ENCODE data around the gene MCTP1.

Gene MCTP1

DNA sequence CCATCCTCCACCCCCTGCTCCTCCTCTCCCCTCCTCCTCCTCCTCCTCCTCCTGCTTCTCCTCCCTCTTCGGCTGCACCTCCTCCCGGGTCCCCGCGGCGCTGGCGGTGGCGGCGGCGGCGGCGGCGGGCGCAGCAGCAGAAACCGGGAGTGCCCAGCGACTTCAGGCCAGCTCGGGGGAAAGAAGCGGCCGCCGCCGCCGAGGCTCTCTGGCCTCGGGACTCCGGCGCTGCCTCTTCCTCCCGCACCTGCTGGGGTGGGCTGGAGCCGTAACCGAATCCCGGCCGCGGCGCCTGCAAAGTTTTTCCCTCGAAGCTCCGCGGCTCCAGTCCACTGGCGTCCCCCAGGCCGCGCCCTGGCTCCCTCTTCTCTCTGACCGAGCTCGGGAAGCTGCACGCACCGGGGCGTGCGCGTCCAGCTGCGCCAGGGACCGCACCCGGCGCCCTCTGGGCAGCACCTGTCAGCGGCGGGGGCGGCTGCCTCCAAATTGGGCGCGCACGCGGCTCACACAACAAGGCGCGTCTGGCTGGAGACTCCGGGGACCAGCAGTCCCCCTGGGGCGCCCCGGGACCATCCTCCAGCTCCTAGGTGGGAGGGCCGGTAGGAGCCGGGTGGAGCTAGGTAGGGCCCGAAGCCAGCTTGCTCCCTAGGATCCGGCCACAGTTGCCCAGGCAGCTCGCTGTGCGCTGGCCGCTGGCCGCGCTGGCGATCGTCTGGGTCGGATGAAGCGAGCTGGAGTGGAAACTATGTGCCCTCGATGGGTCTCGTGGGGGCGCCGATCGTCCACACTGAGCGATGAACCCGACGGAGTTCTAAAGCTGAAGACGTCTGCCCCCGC, at the start of gene MCTP1:
TSS of gene MCTP1 (minus strand) at position 523 of the 837 bp plus-strand sequence.
- DNase-seq: peak in 1 of 2 experiments; percentile 51

DNA sequence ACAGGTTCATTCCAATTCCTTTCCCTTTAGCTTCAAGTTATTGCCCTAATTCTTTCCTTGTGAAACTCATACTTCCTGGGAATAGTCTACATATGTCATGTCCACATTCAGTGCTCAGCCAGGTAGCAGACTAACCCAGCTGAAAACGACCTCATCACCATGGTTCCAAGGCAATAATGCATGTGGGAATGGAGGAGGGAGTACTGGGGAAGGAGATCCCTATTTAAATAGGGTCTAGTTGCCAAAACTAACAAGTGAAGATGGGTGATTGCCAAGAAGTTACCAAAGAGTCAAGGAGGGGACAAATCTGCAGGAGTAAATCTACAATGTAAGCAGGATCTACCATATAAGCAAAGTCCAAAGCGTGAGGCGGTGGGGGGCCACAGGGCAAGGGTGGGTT, 47.3 kb upstream of the MCTP1 start:
- no peak for DNase-seq

DNA sequence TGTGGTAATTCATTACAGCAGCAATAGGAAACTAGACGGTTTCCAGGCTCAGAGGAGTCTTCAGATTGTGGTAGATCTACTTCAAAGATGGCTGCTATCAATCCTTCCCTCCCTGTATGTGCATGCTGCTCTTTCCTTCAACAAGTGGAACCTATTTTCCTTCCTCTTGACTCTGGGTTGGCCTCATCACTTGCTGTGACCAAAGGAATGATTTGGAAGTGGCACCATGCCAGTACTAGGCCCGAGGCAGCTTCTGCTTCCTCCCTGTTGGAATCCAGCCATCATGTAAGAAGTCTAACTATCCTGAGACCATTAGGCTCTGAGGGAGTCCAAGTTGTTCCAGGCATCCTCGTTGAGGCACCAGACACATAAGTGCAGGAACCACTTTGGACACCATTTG, 46.5 kb upstream of the MCTP1 start:
- DNase-seq: no peak

DNA sequence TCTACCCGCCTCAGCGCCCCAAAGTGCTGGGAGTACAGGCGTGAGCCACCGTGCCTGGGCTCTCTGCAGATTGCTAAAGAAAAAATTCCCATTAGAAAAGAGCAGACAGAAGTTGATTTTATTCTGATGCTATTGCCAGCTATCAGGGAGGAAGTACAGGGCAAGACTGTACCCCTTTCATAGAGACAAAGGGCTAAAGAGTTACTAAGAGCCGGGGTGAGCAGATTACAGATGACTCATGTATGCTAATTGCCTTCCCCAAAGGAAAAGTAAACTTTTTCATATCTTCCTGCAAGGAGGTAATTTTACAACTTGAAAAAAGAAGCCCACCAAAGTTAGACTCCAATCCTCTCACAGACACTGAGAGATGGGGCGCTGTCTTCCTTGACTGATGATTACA, 42.3 kb upstream of the MCTP1 start:
- DNase-seq: no peak

DNA sequence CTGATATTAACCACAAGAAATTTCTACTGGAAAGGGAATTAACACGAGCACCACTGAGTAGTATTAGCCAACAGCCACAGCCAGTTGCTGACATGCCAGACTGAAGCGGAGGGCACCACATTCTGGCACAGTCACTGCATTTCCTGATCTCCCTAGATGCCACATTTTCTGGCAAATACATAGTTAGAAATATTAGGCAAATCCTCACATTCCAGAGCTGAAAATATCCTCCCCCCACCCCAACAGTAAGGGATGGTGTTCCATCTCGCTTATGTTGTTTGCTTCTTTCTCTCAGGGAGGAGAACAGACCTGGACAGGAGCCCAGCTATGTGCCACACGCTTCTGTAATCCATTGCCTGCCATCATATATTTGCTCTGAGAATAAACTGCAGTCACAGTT, 32.8 kb upstream of the MCTP1 start:
- DNase-seq: peak; percentile 24 to 66

DNA sequence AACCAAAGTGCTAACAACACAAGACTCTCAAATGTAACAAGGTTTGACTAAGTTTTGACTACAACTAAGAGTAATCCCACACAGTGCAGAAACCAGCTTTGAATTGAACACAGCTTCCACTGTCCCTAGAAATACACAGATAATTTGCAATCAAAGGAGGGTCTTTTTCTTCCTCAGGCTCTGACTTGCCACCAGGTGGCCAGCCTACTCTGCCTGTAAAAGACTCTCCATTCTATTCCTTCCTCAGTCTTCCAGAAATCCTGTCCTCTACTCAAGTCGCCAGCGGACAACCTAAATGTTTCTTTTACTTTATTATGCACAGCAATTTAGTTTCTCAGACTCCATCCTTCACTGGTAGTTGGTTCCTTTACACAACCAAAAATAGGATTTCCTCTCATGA, 32.2 kb upstream of the MCTP1 start:
- no peak for DNase-seq

DNA sequence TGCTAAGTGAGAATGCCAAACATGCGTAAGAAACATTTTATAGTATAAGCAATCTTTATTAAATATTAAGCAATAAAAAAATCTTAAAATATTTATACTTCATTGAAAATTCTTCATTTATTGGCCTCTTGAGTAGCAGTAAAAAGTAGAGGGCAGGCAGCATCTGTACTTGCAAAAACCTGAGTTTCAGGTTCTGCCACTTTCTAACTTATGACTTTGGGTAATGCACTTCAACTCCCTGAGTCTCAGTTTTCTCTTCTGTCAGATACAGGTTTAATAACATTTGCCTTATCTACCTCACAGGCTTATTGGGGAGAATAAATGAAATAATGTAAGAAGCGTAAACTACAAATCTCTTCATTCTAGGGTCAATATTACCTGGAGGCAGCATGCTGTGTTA, 19.8 kb upstream of the MCTP1 start:
- no peak for DNase-seq

DNA sequence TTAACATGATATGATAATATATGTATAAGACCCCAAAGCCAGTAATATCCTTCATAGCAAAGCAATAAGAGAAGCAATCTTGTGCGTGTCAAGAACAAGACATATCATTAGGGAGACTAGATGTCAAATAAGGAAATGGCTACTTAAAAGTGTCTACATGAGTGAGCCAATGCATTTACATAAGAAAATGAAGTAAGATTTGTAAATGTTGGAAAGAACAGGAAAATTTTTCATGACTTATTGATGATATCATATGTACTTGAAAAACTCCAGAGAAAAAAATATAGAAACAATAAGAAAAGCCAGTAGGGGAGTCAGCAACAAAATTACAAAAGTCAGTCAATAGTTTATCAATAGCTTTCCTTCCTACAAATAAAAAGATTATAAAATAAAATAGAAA, 13.8 kb upstream of the MCTP1 start:
- DNase-seq: no peak

DNA sequence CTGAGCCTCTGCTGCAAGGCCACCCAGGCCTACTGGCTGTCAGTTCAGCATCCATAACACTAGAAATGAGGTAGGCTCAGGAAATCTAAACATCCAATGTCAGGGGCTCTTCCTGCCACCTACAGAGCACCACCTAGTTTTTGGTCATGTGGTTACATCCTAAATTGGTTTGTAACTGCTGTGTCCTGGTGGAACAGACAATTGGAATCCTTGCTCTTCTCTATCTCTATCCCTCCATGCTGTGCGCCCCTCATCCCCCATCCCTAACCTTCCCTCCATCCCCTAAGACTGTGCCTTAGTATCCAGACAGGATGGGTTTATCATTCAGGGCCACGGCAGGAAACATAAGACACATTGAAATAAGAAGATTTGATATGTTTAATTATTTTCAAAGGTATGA, 11.4 kb upstream of the MCTP1 start:
- no peak for DNase-seq

DNA sequence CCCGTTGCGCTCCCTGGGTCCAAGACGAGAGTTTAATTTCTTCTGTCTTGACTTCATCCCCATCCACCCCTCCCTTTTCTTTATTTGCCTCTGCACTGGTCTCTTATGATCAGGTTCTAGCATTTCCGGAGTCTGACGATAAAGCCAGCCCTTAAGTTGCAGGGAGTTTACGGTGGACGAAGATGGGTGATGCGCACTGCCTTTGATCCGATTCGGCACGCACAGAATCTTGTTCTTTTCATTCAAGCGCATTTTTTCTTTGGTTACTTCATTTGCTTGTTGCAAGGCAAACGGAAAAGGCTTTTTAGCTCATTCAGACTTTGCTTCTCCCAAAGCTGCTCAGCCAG, 488 bp upstream of the MCTP1 start:
- peak in 1 of 2 experiments; percentile 51 for DNase-seq

DNA sequence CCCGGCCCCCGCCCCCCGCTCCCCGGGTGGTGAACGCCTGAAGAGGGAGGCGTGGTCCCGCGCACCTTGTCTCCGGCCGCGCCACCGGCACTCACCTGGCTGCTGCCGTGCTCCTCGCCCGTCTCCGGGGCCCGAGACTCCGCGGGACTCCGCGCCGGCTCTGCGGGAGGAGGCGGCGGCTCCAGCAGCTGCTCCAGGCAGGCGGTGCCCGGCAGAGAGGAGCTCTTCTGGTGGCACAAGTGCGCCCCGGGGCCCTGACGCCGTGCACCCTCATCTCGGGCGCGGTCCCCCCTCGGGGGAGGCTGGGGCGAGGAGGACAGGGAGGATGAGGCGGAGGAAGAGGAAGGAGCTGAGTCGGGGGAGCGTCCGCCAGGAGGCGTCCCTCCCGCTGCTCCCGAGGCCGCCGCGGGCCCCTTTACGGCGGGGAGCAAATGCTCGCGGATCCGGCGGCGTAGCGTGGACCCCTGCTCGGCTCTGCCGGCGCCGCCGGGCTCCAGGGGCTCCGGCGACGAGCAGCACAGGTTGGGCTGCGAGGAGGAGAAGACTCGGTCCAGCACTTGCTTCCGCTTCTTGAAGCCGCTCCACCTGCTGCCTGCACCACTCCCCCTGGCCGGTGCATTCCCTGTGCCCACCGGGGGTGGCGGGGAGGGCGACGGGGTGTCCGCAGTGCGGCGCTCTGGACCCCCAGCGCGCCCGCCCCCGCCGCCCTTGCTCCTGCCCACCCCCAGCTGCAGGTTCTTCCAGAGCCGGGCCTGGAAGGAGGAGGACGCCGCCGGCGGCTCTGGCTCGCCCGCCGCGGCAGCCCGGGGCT, 928 bp downstream of the MCTP1 start:
- DNase-seq: no peak

DNA sequence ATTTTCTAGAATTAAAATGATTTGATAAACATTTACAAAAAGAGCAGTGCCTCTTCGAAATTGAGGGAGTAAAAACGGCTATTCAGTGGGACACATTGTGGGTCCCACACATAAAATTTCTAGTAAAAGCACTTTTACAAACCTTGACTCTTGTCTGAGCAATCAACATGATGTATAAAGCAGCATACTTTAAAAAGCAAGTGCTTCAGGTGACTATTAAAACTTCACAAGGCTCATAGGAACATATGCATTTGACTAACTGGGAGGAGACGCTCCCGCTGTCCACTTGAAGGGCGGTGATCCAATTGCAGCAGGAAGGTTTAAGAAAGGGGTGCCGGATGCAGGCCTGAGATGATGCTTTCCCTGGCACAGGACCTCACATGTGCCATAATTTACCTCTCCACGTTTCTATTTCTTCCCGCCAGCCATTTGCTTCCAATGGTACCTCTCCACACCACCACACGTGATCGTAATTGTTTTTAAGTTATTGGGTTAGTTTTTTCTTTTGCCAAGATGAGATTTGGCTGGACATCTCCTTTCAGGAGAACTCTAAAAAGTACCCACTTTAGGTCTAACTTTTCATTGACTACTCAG, 1.8 kb downstream of the MCTP1 start:
- DNase-seq: peak in 1 of 2 experiments; percentile 14

DNA sequence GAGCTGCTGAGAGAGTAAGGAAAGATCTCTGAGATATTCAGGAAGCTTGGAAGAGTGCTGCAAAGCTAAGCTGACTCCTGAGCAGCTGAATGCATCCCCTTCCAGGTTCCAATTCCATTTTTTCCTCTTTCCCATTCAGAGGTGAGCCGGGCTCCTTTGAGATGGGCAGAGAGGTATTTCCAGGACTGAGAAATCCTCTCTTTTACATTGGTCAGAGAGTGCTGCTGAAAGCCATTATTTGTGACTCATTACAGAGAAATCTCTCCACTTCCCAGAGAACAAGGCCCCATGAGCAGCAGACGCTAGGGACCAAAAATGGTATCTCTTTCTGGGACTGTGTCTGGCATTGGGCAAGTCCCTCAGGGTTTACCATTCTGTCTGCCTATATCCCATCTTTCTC, 3.7 kb downstream of the MCTP1 start:
- peak in 1 of 2 experiments; percentile 65 for DNase-seq

DNA sequence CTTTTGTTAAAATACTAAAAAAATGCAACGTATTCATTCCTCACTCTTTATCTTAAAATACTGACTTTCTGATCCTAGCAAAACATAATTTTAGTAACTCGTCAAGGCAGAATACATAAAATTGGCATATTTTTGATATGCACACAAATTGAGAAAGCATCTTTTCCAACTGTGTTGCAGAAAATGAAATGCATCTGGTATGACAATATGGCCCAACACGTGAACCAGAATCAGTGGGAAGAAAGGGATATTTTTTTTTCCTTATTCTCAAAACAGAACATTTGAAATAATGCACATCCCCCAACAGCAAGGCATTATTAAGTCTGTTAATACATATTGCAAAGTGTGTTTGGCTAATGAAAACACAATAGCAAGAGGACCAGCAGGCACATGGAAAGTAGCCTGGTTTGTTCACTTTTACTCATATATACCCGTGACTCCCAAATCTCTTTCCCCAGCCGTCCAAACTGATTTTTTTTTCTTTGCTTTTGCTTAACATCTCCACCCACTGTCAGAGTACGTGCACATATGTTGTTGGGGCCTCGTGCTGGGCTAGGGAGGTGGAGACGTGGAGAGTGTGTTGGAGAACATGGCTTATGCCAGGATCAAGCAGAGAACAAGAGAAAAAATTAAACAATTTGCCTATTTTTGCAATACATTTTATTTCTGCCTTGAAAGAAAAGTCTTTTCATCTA, 4.3 kb downstream of the MCTP1 start:
- DNase-seq: peak in 1 of 2 experiments; percentile 37

DNA sequence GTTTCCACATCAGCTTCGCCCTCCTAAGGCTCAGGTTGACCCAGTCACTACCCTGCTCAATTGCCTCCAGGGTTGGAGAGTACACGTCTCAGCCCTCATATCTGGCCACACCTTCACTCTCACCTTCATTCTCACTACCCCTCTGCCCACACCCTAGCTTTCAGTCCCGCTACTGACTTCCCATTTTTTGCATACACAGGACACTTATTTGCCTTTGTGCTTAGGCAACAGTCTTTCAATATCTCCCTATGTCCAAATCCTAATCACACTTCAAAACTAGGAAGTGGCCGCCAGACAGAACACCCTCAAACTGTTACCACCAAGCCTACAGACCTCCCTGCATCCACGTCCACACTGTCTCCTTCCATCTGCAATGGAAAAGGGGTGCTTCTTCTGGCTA, 10.9 kb downstream of the MCTP1 start:
- no peak for DNase-seq

DNA sequence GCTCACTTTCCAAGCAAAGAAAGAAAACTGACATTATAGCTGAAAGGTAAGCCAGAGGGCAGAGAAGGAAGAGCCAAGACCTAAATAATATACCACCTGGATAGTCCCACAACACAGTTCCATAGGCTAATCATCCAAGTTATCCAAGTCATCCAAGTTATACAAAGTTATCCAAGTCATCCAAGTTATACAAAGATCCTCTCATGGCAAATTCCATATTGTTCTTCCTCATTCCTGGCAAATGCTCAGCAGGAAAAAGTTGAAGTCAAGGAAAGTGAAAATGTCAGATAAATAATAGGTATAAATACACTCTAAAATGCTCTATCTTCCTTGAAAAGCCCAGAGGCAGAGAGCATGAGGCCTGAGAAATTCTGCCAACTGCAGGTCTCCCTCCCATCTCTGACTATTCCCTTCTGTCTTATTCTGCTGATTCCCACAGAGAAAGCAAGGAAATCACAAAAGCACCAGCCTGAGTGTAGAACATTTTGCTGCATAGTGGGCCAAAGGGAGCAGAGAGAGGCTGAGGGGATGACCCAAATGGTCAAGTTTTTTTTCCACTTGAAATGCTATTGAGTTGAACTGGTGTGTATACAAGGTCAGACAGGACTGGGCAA, 12.5 kb downstream of the MCTP1 start:
- DNase-seq: no peak

DNA sequence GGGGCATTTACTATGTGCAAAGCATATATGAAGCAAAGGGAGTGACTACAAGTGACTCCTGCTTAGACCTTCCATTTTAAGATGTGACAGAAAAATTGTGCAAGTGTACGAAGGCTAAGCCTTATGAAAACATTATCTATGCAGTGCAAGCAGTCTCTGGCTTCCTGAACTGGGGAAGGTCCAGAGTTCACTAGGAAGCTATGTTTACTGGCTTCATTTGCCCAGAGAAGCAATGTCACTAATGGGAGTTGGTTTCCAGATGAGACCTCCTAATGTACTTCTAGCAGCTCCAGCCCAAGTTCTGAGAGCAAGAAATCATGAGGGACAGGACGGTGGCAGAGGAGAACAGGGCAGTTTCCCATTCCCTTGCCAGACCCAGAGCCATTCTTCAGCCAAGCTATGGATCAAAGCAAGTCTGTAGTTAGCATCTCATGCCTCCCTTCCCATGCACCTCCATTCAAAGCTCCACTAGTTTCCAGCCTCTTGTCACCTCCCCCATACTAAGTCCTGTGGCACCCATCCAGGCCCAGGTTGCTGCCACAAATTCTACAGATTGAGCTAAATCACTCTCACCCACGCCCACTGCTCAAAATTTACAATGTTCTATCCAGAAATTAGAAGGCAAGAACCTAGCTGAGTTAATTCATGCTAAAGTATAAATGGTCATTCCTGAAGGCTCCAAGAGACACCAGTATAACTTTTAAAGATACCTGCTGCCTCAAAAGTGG, 21.8 kb downstream of the MCTP1 start:
- no peak for DNase-seq

DNA sequence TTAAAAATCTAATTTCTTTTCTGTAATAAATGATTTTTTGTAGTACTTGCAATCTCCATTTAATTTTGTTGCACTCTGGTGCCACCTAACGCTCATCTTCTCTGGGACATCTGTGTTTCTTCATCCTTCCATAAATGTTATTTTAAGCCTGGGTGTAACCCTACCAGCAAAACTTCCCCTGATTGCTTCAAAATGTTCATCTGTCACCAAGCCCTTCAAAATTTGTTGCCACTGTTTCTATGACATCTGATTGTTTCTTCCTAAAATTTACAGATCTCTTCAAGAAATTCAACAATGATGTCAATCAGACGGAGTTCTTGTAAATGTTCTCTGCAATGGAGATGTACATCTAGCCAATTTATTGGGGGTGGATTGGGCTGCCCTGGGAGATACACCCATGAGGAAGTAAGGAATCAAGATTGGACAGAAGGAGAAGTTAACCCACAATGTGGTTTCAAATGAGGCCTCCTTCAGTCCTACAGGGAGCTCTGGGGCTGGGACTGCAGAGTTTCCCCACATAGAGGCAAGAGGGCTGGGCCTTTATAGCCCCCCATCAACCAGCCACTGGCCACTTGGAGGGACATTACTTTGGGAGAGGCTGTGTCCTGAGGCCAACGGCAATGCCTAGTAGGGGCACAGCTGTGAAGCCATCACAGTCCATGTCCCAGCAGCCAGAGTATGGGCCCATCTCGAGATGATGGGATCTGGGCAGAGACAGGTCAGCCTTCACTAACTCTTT, 23.3 kb downstream of the MCTP1 start:
- peak in 1 of 2 experiments; percentile 56 for DNase-seq

DNA sequence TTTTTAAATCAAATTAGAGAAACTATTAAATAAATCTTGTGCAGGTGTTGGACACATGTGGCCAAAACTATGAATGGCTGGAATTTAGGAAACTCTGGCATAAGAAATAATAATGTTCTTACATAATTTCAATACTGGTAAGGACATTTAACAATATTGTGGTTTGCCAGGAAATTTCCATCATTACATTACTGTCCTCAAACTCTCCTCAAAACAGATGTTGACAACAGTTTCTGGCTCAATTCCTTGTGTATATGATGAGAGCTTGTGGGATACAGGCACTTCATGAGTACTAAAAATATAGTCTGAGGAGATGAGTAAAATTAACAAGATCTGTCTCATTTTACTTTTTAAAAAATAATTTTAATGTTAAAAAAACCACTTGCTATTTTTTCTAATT, 27.9 kb downstream of the MCTP1 start:
- DNase-seq: no peak

DNA sequence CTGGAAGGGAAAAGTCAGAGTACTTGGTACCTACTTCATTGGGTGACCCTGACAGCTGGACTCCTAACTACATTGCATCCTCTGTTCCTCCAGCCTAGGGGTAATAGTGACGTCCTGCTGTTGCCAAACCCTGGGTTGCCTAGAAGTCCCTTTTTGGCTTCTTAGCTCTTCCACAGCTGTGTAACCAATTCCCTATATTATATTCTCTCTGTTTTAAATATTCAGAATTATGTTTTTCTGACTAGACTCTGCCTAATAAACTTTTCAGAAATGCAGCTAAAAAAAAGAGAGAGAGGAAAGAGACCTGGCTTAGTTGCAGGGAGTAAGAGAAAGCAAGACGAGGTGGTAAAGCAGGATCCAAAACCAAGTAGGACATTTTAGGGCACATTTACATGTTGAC, 28.4 kb downstream of the MCTP1 start:
- DNase-seq: no peak

DNA sequence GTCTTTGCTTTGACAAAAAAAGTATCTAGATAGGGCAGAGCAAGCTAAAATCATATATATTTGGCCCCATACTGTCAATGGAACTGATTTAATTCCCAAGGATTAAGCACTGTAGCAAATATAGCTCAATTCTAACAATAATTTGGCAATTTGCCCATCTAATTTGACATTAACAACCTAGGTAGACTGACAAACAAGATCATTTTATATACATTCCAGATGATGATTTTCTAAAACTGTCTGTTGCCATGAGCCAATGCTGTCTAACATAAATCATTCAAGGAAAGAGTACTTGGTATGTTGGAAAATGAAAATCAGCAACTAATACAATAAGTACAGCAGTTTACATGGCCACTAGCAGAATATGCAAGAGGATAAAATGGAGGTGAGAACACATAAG, 32.1 kb downstream of the MCTP1 start:
- no peak for DNase-seq

All from cerebellar nuclear complex (tissue), 1 donor.